Measurements from ENCODE around the gene GRM1.

Gene GRM1

GRCh38 chr6:146408583-146408982, 379.7 kb downstream of the GRM1 start:
- no CpG with 5 or more reads among the region's 5 CpGs for WGBS (ENCODE audit: extremely low coverage, insufficient coverage, insufficient read length)
- H3K79me2 ChIP-seq (ENCODE audit: control insufficient read depth, insufficient read depth, low read length, poor library complexity): no peaks in the 10 kb centered on the region
- no peak overlapping the region for H2AFZ ChIP-seq (ENCODE audit: insufficient read depth, low read length, poor library complexity)

GRCh38 chr6:146410851-146411595, 382.2 kb downstream of the GRM1 start:
- no peak overlapping the region for H2BK12ac ChIP-seq (ENCODE audit: low read length)
- no peak overlapping the region for H4K12ac ChIP-seq (ENCODE audit: low read depth, low read length)
- H3K23ac ChIP-seq (ENCODE audit: low read length): no peak overlapping the region
- H3K4ac ChIP-seq (ENCODE audit: low read depth, low read length): no peak overlapping the region
- H2BK5ac ChIP-seq (ENCODE audit: low read depth, low read length, poor library complexity): no peak overlapping the region
- H3K27ac ChIP-seq (ENCODE audit: low read depth, low read length): no peak overlapping the region
- peaks cover 3 to 4% of the 10 kb centered on the region in 2 experiments for H3K4me1 ChIP-seq (ENCODE audit: control insufficient read depth in 1 of 2, insufficient read depth in 2 of 2, low read length in 2 of 2)
- WGBS (ENCODE audit: extremely low coverage, insufficient coverage, insufficient read length): no CpG with 5 or more reads among the region's 2 CpGs
- no peak overlapping the region for H2BK120ac ChIP-seq (ENCODE audit: insufficient read depth, low read length, poor library complexity)
- no peak overlapping the region for H2AFZ ChIP-seq (ENCODE audit: insufficient read depth, low read length, poor library complexity)
- H4K8ac ChIP-seq (ENCODE audit: low read depth, low read length): no peak overlapping the region
- peaks cover 4% of the 10 kb centered on the region for H3K79me1 ChIP-seq (ENCODE audit: low read length)
- no peak overlapping the region for H3K4me3 ChIP-seq (ENCODE audit: low read depth, low read length)
- DNase-seq: peak in 1 of 2 donors; percentile 15
- no peak overlapping the region for H4K91ac ChIP-seq (ENCODE audit: low read depth, low read length)
- no peak overlapping the region for H3K4me2 ChIP-seq (ENCODE audit: low read length)
- no peak overlapping the region for H3K18ac ChIP-seq (ENCODE audit: low read length)
- no peaks in the 10 kb centered on the region for H3K9me3 ChIP-seq (ENCODE audit: insufficient read depth, low read depth, low read length)
- no peaks in the 10 kb centered on the region for H3K36me3 ChIP-seq (ENCODE audit: control insufficient read depth in 1 of 2, insufficient read depth in 2 of 2, low read length in 2 of 2)
- no peaks in the 10 kb centered on the region for H3K79me2 ChIP-seq (ENCODE audit: control insufficient read depth, insufficient read depth, low read length, poor library complexity)
- H3K14ac ChIP-seq (ENCODE audit: low read length): no peak overlapping the region
- no peak overlapping the region for H2AK5ac ChIP-seq (ENCODE audit: low read length)
- H3K27me3 ChIP-seq (ENCODE audit: insufficient read depth, low read length): no peaks in the 10 kb centered on the region
- no peak overlapping the region for H3K9ac ChIP-seq (ENCODE audit: low read length)

More at GRCh38 chr6:146408583-146408982, 379.7 kb downstream of the GRM1 start:
- Histone ChIP-seq H3K23ac (ENCODE audit: low read length) (no peak overlapping the region), H3K4me1 (ENCODE audit: control insufficient read depth in 1 of 2, insufficient read depth in 2 of 2, low read length in 2 of 2) (peaks cover 3 to 4% of the 10 kb centered on the region in 2 experiments), H3K14ac (ENCODE audit: low read length) (no peak overlapping the region), H2AK5ac (ENCODE audit: low read length) (no peak overlapping the region), H2BK120ac (ENCODE audit: insufficient read depth, low read length, poor library complexity) (no peak overlapping the region), H3K4me2 (ENCODE audit: low read length) (no peak overlapping the region), H3K36me3 (ENCODE audit: control insufficient read depth in 1 of 2, insufficient read depth in 2 of 2, low read length in 2 of 2) (no peaks in the 10 kb centered on the region), H3K9me3 (ENCODE audit: insufficient read depth, low read depth, low read length) (no peaks in the 10 kb centered on the region), H4K8ac (ENCODE audit: low read depth, low read length) (no peak overlapping the region), H3K27me3 (ENCODE audit: insufficient read depth, low read length) (no peaks in the 10 kb centered on the region), H3K18ac (ENCODE audit: low read length) (no peak overlapping the region), H3K79me1 (ENCODE audit: low read length) (peaks cover 4% of the 10 kb centered on the region), H3K4me3 (ENCODE audit: low read depth, low read length) (no peak overlapping the region), H4K91ac (ENCODE audit: low read depth, low read length) (no peak overlapping the region), H3K27ac (ENCODE audit: low read depth, low read length) (no peak overlapping the region), H3K9ac (ENCODE audit: low read length) (no peak overlapping the region), H2BK12ac (ENCODE audit: low read length) (no peak overlapping the region), H4K12ac (ENCODE audit: low read depth, low read length) (no peak overlapping the region), H2BK5ac (ENCODE audit: low read depth, low read length, poor library complexity) (no peak overlapping the region), H3K4ac (ENCODE audit: low read depth, low read length) (no peak overlapping the region)
- DNase-seq: no peak

- Histone ChIP-seq H2BK5ac (ENCODE audit: low read depth, low read length, poor library complexity) (no peak overlapping the region), H3K4me2 (ENCODE audit: low read length) (no peak overlapping the region), H3K9ac (ENCODE audit: low read length) (no peak overlapping the region), H2BK120ac (ENCODE audit: insufficient read depth, low read length, poor library complexity) (no peak overlapping the region), H3K36me3 (ENCODE audit: control insufficient read depth in 1 of 2, insufficient read depth in 2 of 2, low read length in 2 of 2) (no peaks in the 10 kb centered on the region), H3K4me3 (ENCODE audit: low read depth, low read length) (no peak overlapping the region), H3K27ac (ENCODE audit: low read depth, low read length) (no peak overlapping the region), H4K8ac (ENCODE audit: low read depth, low read length) (no peak overlapping the region), H3K79me2 (ENCODE audit: control insufficient read depth, insufficient read depth, low read length, poor library complexity) (no peaks in the 10 kb centered on the region), H3K23ac (ENCODE audit: low read length) (no peak overlapping the region), H3K9me3 (ENCODE audit: insufficient read depth, low read depth, low read length) (no peaks in the 10 kb centered on the region), H4K91ac (ENCODE audit: low read depth, low read length) (no peak overlapping the region), H3K14ac (ENCODE audit: low read length) (no peak overlapping the region), H2AK5ac (ENCODE audit: low read length) (no peak overlapping the region), H2BK12ac (ENCODE audit: low read length) (no peak overlapping the region), H3K4me1 (ENCODE audit: control insufficient read depth in 1 of 2, insufficient read depth in 2 of 2, low read length in 2 of 2) (no peaks in the 10 kb centered on the region), H3K27me3 (ENCODE audit: insufficient read depth, low read length) (no peaks in the 10 kb centered on the region), H2AFZ (ENCODE audit: insufficient read depth, low read length, poor library complexity) (no peak overlapping the region), H4K12ac (ENCODE audit: low read depth, low read length) (no peak overlapping the region), H3K79me1 (ENCODE audit: low read length) (no peaks in the 10 kb centered on the region), H3K18ac (ENCODE audit: low read length) (no peak overlapping the region), H3K4ac (ENCODE audit: low read depth, low read length) (no peak overlapping the region)
- no peak for DNase-seq
- no CpG with 5 or more reads among the region's 5 CpGs for whole genome bisulfite sequencing (ENCODE audit: extremely low coverage, insufficient coverage, insufficient read length)
Observed at GRCh38 chr6:146419576-146419975, 390.7 kb downstream of the GRM1 start.

GRCh38 chr6:146420255-146420654, 391.4 kb downstream of the GRM1 start:
- Histone ChIP-seq H2AK5ac (ENCODE audit: low read length) (no peak overlapping the region), H3K27ac (ENCODE audit: low read depth, low read length) (no peak overlapping the region), H3K4ac (ENCODE audit: low read depth, low read length) (no peak overlapping the region), H3K9me3 (ENCODE audit: insufficient read depth, low read depth, low read length) (no peaks in the 10 kb centered on the region), H2BK5ac (ENCODE audit: low read depth, low read length, poor library complexity) (no peak overlapping the region), H3K23ac (ENCODE audit: low read length) (no peak overlapping the region), H3K36me3 (ENCODE audit: control insufficient read depth in 1 of 2, insufficient read depth in 2 of 2, low read length in 2 of 2) (no peaks in the 10 kb centered on the region), H3K4me2 (ENCODE audit: low read length) (no peak overlapping the region), H2BK120ac (ENCODE audit: insufficient read depth, low read length, poor library complexity) (no peak overlapping the region), H3K9ac (ENCODE audit: low read length) (no peak overlapping the region), H3K4me1 (ENCODE audit: control insufficient read depth in 1 of 2, insufficient read depth in 2 of 2, low read length in 2 of 2) (no peaks in the 10 kb centered on the region), H4K91ac (ENCODE audit: low read depth, low read length) (no peak overlapping the region), H3K27me3 (ENCODE audit: insufficient read depth, low read length) (no peaks in the 10 kb centered on the region), H3K14ac (ENCODE audit: low read length) (no peak overlapping the region), H4K12ac (ENCODE audit: low read depth, low read length) (no peak overlapping the region), H3K18ac (ENCODE audit: low read length) (no peak overlapping the region), H3K79me2 (ENCODE audit: control insufficient read depth, insufficient read depth, low read length, poor library complexity) (no peaks in the 10 kb centered on the region), H4K8ac (ENCODE audit: low read depth, low read length) (no peak overlapping the region), H3K4me3 (ENCODE audit: low read depth, low read length) (no peak overlapping the region), H3K79me1 (ENCODE audit: low read length) (no peaks in the 10 kb centered on the region), H2AFZ (ENCODE audit: insufficient read depth, low read length, poor library complexity) (no peak overlapping the region), H2BK12ac (ENCODE audit: low read length) (no peak overlapping the region)
- no CpG with 5 or more reads among the region's 3 CpGs for WGBS (ENCODE audit: extremely low coverage, insufficient coverage, insufficient read length)
- DNase-seq: no peak
